Measurements from ENCODE around the gene HEXIM2.
"Not testable (repeated sequence)": the region's sequence is repeated elsewhere in the genome, so short reads cannot be mapped to it uniquely, and the experiment has no call there.

Gene HEXIM2

DNA sequence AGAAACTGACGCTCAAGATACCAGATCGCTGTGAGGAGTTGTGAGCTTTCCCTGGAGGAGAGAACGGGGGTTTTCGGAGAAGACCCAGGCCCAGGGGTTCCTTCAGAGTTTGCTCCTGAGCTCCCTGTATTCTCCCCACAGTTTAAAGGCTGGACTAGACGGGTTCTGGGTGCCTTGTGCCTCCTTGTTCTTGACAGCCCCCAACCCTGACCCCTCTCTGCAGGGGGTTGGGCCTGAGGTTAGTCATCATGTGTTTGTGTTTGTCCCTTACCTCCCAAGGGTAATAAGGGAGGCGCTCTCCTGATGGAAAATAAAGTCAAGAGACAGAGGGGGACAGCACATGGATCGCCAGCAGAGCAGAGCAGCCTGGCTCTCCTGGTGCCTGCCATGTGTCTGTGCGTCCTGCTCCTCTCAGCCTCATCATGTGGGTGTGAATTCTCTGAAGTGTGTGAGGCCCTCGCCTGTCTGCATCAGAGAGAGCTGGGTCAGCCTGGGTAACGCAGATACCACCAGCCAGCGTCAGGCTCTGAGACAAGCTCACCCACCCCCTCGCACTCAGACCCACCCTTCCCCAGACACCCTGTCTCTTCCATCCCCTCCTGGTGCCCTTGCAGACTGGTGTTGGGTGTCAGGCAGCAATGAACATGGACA is 8.7 kb downstream of the HEXIM2 start:
- no peak for DNase-seq (ENCODE audit: low read depth)

DNA sequence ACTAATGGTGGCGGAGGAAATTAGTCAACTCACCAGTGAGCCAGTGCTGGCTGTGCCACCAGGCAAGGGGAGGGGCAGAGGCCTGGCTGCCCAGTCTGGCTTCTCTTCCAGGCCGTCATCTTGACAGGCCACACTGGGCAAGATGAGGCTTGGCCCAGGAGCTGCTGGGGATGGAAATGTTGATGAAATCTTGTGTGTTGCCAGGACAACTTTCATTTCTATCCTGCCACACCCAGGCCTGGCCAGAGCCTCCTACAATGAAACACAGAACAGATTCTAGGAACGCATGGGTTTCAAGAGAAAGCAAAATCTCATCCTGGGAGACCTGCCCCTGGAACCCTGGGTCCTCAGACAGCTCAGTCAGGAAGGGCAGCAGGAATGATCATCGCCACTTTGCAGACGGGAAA is 9.3 kb downstream of the HEXIM2 start:
- DNase-seq (ENCODE audit: low read depth) = no peak

DNA sequence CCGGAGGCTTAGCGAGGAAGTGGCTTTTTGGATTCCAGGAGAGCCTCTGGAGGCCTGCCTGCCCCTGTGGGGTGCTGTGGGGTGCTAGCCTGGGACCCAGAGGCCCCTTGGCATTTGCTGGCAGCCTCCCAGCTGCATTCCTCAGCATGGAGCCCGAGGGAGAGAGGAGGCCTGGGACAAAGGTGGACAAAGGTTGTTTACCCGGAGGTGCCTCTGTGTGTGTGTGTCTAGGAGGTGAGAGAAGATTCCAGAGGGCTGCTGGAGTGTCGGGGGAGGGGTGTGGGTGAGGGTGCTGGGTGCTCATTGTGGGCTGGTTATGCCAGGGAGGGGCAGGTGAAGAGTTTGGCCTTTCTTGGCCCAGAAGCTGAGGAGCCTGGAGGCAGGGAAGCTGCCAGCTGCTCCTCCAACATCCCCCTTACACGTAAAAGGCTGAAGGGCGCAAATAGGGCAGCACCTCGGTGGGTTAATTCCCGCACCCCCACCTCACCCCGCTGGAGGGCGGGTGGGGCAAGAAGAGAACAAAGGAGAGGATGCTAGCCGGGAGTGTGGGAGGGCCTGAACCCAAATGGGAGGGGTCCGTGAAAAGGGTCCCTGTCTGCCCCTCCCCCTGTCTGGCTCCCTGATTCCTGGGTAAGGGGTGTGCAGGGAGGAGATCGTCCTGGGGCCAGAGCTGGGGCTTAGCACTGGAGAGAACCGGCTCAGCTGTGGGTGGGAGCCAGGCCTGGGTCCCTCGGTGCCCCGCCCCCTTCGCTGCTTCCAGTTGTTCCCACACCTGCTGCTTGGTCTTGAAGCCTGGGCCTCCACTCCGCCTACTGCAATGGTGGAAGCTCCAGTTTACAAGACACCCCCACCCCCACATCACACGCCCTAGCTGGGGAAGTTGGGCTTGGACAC is 9.9 kb downstream of the HEXIM2 start:
- DNase-seq (ENCODE audit: low read depth) = no peak

DNA sequence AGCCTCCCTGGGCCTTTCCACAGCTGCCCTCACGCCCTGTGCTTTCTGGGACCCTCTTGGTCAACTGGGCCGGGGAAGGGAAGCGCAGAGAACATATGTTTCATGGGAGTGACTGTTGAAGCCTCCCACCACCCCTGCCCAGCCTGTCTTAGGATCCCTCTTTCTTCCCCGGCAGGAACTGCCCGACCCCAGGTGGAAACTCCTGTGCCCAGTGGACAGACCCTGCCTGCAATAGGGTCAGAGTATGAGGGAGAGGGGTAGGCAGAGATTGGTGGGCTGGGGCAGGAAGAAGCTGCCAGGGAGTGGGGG is 10.5 kb downstream of the HEXIM2 start:
- no peak for DNase-seq (ENCODE audit: low read depth)

DNA sequence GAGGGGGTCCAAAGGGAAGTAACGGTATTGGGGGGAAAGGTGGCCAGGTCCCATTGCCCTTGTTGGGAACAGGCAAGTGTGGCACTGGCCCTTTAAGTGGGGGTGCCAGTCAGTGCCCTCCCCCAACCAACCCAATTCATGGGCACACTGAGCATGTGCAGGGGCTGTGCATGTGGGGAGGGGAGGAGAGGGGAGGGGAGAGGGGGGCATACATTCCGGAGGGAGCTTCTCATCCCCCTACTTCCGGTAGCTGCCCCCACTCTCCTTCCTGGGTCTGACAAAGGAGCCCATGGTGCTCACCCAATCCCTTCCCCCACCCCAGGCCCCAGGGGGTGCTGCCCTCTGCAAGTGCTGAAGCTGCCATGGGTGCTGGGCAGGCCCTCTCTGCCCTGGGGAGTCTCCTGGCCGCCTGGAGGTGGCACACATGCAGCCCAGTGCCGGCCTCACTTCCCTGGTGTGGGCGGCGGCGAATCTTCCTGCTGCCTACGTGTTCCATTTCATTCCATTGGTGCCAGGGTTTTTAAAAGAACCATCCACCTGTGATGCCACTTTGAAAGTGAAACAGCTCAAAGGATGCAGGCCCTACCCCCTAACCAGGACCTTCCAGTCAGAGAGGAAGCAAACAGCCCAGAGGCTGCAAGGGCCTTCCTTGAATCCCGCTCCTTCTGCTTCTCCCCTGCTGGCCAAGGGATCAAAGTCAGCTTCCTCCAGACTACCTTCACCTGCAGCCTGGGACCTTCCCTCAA is 11.0 kb downstream of the HEXIM2 start:
- peak; percentile 51 for DNase-seq (ENCODE audit: low read depth)

DNA sequence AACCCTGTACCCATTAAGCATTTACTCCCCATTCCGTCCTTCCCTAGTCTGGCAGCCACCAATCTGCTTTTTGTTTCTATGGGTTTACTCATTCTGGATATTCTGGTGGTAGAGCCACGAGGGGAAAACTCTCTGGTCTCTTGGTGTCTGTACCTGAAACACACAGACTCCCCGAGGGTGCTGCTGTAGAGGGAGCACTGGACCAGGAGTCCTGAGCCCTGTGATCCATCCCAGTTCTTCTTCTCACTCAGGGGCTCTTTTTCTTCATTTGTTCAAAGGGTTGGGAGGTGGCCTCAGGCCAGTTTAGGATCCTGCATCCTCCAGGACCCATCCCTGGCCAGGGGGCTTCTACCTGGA is 14.1 kb downstream of the HEXIM2 start:
- no peak for DNase-seq (ENCODE audit: low read depth)

DNA sequence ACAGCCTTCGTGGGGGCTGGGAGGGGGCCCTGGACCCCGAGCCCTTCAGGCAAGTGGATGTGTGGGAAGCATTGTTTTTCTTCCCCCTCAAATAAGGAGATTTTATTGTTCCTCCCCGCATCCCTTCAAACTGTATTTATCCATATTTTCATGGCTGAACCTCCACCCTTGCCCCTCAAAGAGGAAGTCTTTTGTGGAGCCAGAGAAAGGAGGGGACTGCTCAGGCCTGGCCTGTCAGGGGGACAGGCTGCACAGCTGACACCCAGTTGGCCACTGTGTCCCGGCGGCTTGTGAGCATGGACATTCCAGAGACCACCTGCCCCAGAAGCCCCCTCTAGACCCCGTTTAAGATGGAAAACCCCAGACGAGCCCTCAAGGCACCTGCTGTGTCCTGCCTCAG is 15.9 kb downstream of the HEXIM2 start:
- no peak for DNase-seq (ENCODE audit: low read depth)

DNA sequence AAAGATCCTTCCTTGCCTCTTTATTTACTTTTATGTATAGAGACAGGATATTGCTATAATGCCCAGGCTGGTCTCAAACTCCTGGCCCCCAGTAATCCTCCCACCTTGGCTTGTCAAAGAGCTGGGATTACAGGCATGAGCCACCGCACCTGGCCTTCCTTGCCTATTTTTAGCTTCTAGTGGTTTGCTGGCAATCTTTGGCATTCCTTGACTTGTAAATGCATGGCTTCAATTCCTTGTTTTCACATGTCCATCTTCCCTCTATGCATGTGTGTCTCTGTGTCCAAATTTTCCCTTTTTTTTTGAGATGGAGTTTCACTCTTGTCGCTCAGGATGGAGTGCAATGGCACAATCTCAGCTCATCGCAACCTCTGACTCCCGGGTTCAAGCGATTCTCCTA is 22.5 kb downstream of the HEXIM2 start:
- no peak for DNase-seq (ENCODE audit: low read depth)

DNA sequence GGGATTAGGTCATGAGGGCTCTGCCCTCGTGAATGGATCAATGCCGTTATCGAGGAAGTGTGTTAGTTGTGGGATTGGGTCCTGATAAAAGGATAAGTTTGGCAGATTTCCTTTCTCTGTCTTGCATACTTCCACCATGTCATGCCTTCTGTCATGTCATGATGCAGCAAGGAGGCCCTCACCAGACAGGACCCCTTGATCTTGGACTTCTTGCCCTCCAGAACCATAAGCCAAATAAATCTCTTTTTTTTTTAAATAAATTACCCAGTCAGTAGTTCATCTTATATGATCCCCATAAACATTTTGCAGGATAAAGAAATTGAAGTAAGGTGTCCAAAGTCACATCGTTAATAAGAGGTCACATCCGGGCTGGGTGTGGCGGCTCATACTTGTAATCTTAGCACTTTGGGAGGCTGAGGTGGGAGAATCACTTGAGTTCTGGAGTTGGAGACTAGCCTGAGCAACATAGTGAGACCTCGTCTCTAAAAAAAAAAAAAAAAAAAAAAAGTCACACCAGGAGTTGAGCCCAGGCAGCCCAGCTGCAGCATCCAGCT is 25.2 kb downstream of the HEXIM2 start:
- DNase-seq (ENCODE audit: low read depth) = no peak

DNA sequence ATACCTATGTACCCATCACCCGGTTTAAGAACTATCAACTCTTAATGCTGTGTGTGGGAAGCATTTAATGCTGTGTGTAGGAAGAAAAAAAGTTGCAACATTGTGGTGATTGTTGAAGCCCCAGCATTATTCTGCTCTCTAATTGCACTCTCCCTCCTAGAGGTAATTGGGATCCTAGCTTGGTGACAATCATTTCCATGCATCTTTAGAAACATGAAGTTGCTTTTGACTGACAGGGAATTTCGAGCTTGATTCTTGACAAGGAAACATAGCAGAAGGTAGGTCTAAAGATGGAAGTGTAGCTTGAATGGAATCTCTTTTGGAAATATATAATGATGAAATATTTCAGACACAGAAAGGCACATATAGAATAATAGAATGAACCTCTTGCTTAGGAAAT is 27.3 kb downstream of the HEXIM2 start:
- DNase-seq (ENCODE audit: low read depth) = no peak

DNA sequence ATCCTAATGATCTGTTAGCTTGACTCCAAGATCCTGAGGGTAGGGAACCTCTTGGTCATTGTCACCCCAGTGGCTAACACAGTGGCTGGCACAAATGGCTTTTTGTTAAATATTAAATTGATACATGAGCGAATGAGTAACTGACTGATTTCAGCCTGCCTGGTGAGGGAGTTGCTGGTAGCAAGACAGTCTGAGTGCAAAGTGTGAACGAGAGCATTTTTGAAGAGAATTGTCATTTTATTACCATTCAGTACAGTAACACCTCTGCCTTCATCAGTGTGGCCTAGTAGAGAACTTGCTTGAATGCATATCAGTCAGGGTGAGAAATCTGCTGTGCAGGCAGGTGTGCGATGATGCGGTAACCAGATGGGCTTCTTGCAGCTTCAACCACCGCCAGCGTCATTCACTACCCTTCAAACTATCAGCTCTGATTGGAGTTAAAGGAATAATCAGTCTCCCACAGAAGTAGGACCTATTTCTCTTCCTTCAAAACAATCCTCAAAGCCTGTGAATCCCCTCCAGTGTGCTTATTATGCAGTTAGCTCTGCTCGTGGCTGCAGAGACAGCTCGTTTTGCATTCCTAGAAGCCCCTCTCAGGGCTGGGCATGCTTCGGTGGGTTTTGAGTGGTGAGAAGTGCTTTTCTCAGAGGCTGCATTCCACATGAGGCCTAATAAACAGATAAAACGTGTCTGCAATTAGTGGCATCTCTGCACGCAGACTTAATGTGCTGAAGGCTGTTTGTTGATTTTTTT is 29.0 kb downstream of the HEXIM2 start:
- DNase-seq (ENCODE audit: low read depth) = no peak

DNA sequence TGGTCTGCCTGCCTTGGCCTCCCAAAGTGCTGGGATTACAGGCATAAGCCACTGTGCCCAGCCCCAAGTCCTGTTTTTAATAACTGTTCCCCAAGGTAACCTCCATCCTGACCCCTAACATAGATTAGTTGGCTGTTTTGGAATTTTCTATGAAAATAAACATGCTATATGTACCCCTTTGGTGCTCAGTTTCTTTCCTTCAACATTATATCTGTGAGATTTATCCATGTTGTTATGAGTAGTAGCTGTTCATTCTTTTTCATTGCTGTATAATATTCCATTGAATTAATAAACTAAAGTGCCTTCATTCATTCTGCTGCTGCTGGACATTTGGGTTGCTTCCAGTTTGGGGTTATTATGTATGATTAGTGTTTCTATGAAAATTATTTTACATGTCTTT is 33.7 kb downstream of the HEXIM2 start:
- no peak for DNase-seq (ENCODE audit: low read depth)

DNA sequence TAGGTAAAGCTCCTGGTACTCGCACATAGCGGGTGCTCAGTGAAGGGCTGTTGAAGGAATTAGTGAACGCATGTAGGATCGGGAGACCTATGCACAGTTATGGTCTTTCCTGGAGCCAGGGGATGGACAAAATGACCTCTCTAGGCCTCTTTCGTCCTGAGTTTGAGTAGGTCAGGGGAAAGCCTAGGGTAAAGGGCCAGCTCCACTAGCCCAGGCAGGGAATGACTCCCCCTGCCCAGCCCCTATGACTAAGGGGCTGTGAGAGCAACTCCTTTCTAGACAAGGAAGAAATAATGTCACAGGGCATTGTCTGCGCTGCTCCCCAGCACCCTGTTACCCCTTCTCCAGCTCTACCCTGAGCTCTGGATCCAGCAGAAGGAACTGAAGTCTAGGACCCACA is 35.4 kb downstream of the HEXIM2 start:
- DNase-seq (ENCODE audit: low read depth) = no peak

DNA sequence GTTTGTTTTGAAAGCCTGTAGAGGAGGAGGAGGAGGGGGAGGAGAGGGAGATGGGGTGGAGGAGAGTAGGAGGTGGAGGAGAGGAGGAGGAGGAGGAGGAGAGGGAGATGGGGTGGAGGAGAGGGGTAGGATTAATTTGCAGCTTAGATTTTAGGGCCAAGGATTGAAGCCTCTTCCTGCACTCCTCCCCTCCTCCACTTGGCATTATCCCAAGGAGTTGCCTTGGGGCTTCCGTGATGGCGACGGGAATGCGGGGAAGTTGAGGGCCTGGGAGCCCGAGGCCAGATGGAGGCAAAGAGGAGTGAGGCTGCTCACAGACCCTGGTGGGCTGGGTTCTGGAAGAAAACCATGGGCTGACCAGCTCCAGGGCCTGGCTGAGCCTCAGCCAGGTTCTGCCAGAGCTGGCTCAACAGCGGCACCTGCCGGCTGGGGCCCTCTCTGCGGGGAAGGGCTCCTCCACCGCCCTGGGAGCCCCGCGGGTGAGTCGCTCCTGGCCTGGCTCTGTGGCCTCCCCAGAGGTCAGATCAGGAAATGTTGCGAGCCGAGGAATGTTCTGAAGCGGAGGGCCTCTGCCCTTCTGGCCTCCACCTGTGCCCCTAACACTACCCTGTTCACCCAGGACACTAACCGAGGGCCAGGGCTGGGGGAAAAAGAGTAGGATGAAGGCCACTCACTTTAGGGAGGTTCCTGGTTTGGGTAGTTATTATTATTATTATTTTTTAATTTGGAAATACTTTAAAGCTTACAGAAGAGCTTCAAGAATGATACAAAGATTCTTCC is 36.1 kb downstream of the HEXIM2 start:
- peak; percentile 83 for DNase-seq (ENCODE audit: low read depth)

DNA sequence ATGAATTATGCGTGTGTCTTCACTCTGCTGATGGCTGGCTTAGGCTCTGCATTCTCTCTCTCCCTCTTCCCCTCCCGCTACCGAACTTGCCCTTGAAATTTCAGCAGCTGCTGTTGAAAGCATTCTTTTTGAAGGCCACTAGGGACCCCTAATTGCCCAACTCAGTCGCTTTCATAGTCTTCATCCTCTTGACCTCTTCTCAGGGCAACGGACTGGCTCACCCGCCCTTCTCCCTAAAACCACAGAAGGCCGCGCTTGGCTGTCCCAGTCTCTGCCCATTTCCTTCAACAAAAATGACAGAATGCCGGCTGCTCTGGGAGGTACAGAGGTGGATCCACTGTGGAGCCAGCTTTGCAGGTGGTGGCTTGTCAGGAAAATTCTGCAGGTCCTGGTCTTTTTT is 39.0 kb downstream of the HEXIM2 start:
- no peak for DNase-seq (ENCODE audit: low read depth)

DNA sequence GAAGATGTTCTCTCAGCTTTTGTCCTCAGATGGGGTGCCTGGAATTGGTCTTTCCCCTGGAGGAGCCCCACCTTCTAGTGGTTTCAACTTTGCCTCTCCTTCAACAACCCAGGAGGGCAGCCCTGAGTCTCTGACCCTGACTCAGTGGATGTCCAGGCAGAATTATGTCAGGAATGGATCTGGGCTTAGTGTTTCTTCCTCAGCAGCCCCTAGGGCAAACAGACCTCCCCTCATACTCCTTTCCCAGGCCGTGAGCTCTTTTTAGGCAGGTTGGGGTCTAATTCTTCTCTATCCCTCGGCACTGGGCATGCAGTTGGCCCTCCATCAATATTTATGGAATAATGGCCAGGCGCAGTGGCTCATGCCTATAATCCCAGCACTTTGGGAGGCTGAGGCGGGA is 39.8 kb downstream of the HEXIM2 start:
- DNase-seq (ENCODE audit: low read depth) = no peak

DNA sequence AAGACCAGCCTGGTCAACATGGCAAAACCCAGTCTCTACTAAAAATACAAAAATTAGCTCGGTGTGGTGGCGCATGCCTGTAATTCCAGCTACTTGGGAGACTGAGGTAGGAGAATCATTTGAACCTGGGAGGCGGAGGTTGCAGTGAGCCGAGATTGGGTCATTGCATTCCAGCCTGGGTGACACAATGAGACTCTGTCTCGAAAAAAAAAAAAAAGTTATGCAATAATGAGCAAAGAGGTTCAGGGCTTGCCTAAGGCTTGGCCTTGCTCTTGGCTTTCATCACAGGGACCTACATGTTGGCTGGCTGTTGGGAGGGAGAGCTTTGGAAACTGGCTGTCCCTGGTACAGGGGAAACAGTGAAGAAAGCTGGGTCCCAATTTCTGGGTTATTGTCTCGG is 40.2 kb downstream of the HEXIM2 start:
- DNase-seq (ENCODE audit: low read depth) = not testable (repeated sequence)

DNA sequence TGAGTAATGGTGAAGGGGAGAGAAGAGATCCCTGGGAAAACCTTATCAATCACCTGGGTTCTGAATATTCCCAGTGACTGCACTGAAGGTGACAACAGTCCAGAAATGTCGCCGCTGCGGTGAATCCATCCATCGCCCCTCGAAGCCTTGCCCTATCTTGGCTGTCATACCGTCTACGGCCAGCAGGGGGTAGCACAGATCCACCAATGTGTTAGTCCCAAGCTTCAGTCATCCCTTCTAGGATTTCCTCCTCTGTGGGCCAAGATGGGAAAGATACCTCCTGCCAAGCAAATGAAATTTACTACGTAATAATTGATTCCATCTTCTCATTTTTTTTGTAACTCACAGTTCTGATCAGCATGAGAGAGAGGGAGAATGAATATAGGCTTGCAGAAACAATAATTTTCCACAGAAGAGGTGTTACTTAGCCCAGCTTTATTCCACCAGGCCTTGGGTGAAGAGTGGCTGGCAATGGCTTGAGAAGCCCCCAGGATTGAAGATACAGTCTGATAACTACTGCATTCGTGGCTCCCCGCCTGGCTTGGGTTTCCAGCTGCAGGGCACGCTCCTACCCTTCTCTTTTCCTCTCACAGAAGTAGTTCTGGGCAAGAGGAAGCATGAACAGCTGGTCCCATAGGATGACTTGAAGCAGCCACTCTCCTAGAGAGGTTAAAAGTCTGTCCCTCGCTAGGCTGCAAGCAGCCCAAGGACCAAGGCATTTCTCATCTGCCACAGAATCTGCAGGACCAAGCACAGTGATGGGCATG is 57.4 kb downstream of the HEXIM2 start:
- DNase-seq (ENCODE audit: low read depth) = peak; percentile 79
